Parathyroid adenoma (tissue), 2 donors: ENCODE measurements around the gene ASPG.

Experiments
- H2AFZ ChIP-seq: fragments of 300-600 bp; sonication (generic); one replicate; pipeline ENCODE4 v1.7.0; 2017; ENCODE audit warnings: antibody characterized with exemption, mild to moderate bottlenecking
- H3K27ac ChIP-seq: fragments of 300-600 bp; sonication (generic); one replicate; pipeline ENCODE4 v1.7.0; 2017
- H3K27me3 ChIP-seq: fragments of 300-600 bp; sonication (generic); one replicate; pipeline ENCODE4 v1.7.0; 2017; ENCODE audit warnings: low read length; ENCODE audit not compliant: control insufficient read depth, insufficient read depth
- H3K36me3 ChIP-seq: fragments of 300-600 bp; sonication (generic); one replicate; pipeline ENCODE4 v1.7.0; 2017; ENCODE audit warnings: low read length; ENCODE audit not compliant: control insufficient read depth, insufficient read depth
- H3K4me1 ChIP-seq: fragments of 300-600 bp; sonication (generic); one replicate; pipeline ENCODE4 v1.7.0; 2017; ENCODE audit warnings: control low read depth
- H3K4me2 ChIP-seq: fragments of 300-600 bp; sonication (generic); one replicate; pipeline ENCODE4 v1.7.0; 2017; ENCODE audit warnings: low read length
- H3K4me3 ChIP-seq: fragments of 300-600 bp; sonication (generic); one replicate; pipeline ENCODE4 v1.7.0; 2017; ENCODE audit warnings: low read depth, low read length
- H3K79me2 ChIP-seq: fragments of 300-600 bp; sonication (generic); one replicate; pipeline ENCODE4 v1.7.0; 2017; ENCODE audit warnings: control low read depth
- H3K9ac ChIP-seq: fragments of 300-600 bp; sonication (generic); one replicate; pipeline ENCODE4 v1.7.0; 2017; ENCODE audit warnings: mild to moderate bottlenecking
- H3K9me3 ChIP-seq: fragments of 300-600 bp; sonication (generic); one replicate; pipeline ENCODE4 v1.7.0; 2017; ENCODE audit warnings: low read length; ENCODE audit not compliant: control insufficient read depth
- CTCF ChIP-seq: fragments of 300-600 bp; sonication (generic); IDR thresholded peaks from one replicate; pipeline ENCODE4 v1.7.0; 2017; ENCODE audit warnings: antibody characterized with exemption, mild to moderate bottlenecking
- donor health status: primary hyperparathyroidism.

Gene ASPG

GRCh38 chr14:104161602-104162367, 76.3 kb downstream of the ASPG start:
- Histone ChIP-seq H3K79me2 (no peaks in the 10 kb centered on the region), H3K9ac (no peak overlapping the region), H3K9me3 (no peaks in the 10 kb centered on the region), H2AFZ (no peak overlapping the region), H3K27me3 (no peaks in the 10 kb centered on the region), H3K27ac (no peak overlapping the region), H3K4me1 (no peaks in the 10 kb centered on the region), H3K36me3 (no peaks in the 10 kb centered on the region), H3K4me2 (no peak overlapping the region), H3K4me3 (no peak overlapping the region)
- TF ChIP-seq CTCF: no peak

GRCh38 chr14:104162495-104162894, 77.0 kb downstream of the ASPG start:
- no peaks in the 10 kb centered on the region for H3K27me3 ChIP-seq

DNA sequence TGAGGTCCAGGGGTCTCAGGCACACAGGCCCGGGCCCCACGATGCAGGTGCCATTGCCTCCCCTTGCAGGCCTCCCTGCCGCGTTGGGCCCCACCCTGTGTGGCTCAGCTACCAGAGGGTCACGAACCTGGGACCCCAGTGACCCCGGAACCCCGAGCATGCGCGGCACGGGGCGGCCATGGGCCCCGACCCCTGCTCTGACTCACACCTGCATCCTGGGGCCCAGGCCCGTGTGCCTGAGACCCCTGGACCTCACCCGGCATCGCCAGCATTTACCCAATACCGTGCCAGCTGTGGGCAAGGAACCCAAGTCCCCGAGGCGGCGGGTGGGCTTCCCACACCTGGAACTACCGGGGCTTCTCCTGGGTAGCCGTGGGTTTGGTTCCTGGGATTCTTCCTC, 78.0 kb downstream of the ASPG start:
- H3K27me3 ChIP-seq: no peaks in the 10 kb centered on the region
- no peak overlapping the region for H3K4me3 ChIP-seq
- H3K9ac ChIP-seq: no peak overlapping the region
- no peak overlapping the region for H3K4me2 ChIP-seq
- H2AFZ ChIP-seq: no peak overlapping the region
- no peak overlapping the region for H3K27ac ChIP-seq
- TF ChIP-seq CTCF: no peak
- H3K4me1 ChIP-seq: no peaks in the 10 kb centered on the region
- no peaks in the 10 kb centered on the region for H3K79me2 ChIP-seq
- H3K9me3 ChIP-seq: no peaks in the 10 kb centered on the region
- no peaks in the 10 kb centered on the region for H3K36me3 ChIP-seq

More at GRCh38 chr14:104162495-104162894, 77.0 kb downstream of the ASPG start:
- H3K27ac ChIP-seq: no peak overlapping the region
- no peak for TF ChIP-seq CTCF
- H3K79me2 ChIP-seq: no peaks in the 10 kb centered on the region
- H3K4me3 ChIP-seq: no peak overlapping the region
- no peak overlapping the region for H2AFZ ChIP-seq
- H3K36me3 ChIP-seq: no peaks in the 10 kb centered on the region
- no peak overlapping the region for H3K4me2 ChIP-seq
- H3K4me1 ChIP-seq: no peaks in the 10 kb centered on the region
- H3K9me3 ChIP-seq: no peaks in the 10 kb centered on the region
- H3K9ac ChIP-seq: no peak overlapping the region

DNA sequence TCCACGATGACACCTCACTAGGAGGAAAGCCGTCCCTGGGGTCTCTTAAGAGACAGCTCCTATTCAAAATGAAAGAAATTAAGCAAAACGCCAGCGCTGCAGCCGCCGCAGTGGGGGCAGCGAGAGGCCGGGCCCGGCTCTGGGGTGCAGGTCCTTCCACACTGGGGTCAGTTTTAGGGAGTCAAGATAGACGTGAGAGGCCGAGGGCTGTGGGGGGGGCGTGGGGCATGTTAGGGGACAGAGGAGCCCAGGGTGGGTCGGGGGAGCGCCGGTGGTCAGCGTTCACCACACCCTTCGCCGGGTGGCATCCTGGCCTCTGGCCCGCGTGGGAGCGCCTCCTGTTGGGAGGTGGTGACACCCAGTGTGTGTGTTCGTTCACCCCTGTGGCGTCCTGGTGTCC, 78.5 kb downstream of the ASPG start:
- Histone ChIP-seq H3K4me3 (no peak overlapping the region), H3K27me3 (no peaks in the 10 kb centered on the region), H3K4me2 (no peak overlapping the region), H3K27ac (no peak overlapping the region), H3K36me3 (no peaks in the 10 kb centered on the region), H3K4me1 (no peaks in the 10 kb centered on the region), H2AFZ (no peak overlapping the region), H3K9me3 (no peaks in the 10 kb centered on the region), H3K79me2 (no peaks in the 10 kb centered on the region), H3K9ac (no peak overlapping the region)
- no peak for TF ChIP-seq CTCF

- H3K9ac ChIP-seq: no peak overlapping the region
- H3K27ac ChIP-seq: no peak overlapping the region
- H2AFZ ChIP-seq: no peak overlapping the region
- no peaks in the 10 kb centered on the region for H3K79me2 ChIP-seq
- H3K4me2 ChIP-seq: no peak overlapping the region
- no peaks in the 10 kb centered on the region for H3K9me3 ChIP-seq
- no peaks in the 10 kb centered on the region for H3K4me1 ChIP-seq
- H3K4me3 ChIP-seq: no peak overlapping the region
- no peaks in the 10 kb centered on the region for H3K36me3 ChIP-seq
- H3K27me3 ChIP-seq: no peaks in the 10 kb centered on the region
- TF ChIP-seq CTCF: no peak
Measured at GRCh38 chr14:104164512-104164911, 79.0 kb downstream of the ASPG start.
